Activated effector memory CD4-positive, alpha-beta T cell treated with anti-CD3 and anti-CD28 coated beads, Interleukin-2, amount 50 U/mL, for 16 hours (primary cell): Measurements from ENCODE around the gene XRCC1.

ENCODE experiments used
- DNase-seq: peaks from one replicate; pipeline ENCODE4 v3.0.0-alpha.2; 2020

The XRCC1 gene

GRCh38 chr19:43507880-43508279 is 67.4 kb downstream of the XRCC1 start:
- DNase-seq: no peak

GRCh38 chr19:43506629-43507028 is 68.7 kb downstream of the XRCC1 start:
- DNase-seq: no peak

- no peak for DNase-seq
Observed at GRCh38 chr19:43505941-43506340, 69.4 kb downstream of the XRCC1 start.

DNA sequence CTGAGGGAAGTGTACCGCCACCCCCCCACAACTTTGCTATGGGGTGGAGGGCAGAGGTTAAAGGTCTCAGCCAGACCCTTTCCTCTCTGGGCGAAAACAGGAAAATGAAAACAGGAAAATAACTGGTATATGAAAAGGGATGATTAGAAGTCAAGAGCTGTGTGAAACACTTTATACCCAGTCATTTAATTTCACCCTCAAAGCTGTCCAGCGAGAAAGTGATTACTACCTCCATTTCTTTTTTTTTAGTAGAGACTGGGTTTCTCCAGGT is 70.2 kb downstream of the XRCC1 start:
- DNase-seq: no peak

- DNase-seq: peak; percentile 84
Observed at GRCh38 chr19:43504426-43505185, 70.7 kb downstream of the XRCC1 start, which contains the start of gene PHLDB3. TSS of gene PHLDB3 (minus strand) at chr19:43504746. CDS start at chr19:43504118, 628 bp downstream.

GRCh38 chr19:43503501-43504425 is 71.6 kb downstream of the XRCC1 start:
- peak; percentile 99 for DNase-seq

DNA sequence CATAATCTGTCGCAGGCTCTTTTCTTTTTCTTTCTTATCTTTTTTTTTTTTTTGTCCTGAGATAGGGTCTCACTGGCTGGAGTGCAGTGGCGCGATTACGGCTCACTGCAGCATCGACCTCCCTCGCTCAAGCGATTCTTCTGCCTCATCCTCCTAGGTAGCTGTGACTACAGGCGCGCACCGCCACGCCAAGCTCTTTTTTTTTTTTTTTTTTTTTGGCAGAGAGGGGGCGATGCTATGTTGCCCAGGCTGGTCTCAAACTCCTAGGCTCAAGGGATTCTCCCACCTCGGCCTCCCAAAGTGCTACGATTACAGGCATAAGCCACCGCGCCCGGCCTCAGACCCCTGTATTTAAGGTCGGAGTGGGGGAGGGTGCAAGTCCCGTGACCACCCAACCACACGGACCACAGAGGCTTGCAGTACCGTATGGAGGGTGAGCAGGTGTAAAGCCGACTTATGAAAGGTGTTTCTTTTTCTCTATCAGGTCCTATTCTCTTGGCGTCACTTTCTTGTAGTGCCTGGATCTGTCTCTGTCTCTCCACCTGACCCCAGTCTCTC is 72.8 kb downstream of the XRCC1 start:
- no peak for DNase-seq

DNA sequence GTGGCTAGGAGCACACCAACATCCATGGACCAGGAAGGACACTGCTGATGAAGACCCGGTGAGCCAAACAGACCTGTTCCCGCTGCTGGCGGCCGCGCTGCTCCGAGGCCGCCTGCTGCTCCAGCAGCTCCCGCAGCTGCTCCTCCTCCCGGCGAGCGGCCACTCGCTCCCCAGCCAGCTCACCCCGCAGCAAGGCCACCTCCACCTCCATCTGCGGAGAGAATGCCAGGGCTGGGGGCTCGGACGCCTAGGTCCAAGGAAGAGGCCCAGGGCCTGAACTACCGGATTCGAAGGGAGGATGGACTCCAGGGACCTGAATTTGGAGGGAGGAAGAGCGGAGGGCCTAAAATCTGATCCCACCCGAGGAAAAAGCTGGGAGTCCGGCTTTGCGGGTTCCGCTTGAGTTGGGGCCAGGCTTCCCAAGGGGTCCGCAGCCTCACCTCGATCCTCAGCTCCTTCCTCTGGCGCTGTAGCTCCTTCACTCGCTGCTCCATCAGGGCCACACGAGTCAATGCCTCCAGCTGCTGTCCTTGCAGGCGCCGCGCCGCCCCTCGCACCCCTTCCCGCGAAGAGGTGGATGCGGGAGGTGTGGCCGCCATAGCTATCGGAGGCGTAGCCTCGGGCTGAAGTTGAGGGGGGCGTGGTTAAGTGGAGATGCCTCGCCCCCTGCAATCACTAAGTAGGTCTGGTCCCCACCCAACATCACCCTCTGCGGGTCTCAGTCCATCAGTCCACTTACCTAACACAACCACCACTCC is 73.5 kb downstream of the XRCC1 start:
- no peak for DNase-seq

- no peak for DNase-seq
Observed at GRCh38 chr19:43499042-43499441, 76.3 kb downstream of the XRCC1 start.

DNA sequence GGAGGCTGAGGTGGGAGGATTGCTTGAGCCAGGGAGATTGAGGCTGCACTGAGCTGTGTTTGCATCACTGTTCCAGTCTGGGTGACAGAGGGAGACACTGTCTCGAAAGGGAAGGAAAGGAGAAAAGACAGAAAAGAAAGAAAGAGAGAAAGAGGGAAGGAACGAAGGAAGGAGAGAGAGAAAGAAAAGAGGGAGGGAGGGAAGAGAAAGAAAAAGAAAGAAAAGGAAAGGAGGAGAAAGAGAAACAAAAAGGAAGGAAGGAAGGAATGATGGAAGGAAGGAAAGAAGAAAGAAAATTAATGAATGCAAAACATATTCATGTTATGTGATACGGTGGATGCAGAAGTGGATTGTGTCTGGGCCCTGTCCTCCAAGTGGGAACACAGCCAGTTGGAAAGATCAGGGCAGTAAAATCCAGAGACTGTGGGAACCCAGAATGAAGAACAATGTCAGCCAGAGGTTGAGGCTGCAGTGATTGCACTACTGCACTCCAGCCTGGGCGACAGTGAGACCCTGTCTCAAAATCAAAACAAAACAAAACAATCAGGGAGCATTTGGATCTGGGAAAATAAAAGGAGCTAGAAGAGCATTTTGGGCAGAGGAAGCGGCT is 77.0 kb downstream of the XRCC1 start:
- DNase-seq: no peak

DNA sequence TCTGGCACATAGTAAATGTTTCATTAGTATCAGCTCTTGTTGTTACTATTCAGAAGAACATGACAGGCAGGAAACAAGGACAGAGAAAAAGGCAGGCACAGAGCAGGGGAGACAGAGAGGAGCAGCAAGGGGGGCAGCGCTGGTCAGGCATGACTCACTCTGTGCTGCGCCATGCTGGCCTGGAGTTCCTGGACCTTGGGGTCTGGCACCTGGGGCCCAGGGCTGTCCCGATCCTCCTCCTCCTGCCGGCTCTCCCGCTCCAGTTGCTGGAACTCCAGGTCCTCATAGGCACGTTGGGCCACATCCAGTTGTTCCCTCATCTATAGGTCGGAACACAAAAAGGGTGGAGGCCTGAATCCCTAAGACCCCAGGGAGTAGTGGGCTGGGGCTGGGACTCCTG is 78.4 kb downstream of the XRCC1 start:
- no peak for DNase-seq

DNA sequence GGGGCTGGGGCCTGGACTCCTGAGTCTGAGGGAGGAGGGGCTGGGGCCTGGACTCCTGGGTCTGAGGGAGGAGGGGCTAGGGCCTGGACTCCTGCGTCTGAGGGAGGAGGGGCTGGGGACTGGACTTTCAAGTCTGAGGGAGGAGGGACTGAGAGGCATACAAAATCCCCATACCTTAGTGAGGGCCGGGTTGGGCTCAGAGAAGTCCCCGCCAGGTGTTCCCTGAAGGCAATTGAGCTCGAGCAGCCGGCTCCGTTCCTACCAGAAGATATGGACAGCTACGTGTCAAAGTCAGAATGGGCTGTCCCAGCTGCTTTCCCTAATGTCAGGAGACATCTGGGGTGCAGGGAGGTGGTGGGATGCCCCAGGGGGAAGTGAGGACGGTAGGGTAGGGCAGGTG is 80.2 kb downstream of the XRCC1 start:
- DNase-seq: no peak
